ENCODE results near the gene TRHDE. TPM values are rescaled to one million over a fixed set of nuclear protein-coding genes. Genes with fewer than 3 reads are reported as not detected.

Gene TRHDE
- total and polyA plus RNA-seq, 12 donors = 0.10 to 0.97 (median 0.46) TPM

- peak overlapping the region in 8 of 10 donors; percentile 33 to 60 (median 53) for H3K4me3 ChIP-seq
- no peak overlapping the region for H3K27ac ChIP-seq
- intact Hi-C loops (cut with DNase I) = no loop called here
- no peak for TF ChIP-seq CTCF (IDR thresholded peaks at IDR 0.05)
- DNase-seq (no peak), ATAC-seq (peak in 2 of 8 donors; percentile 10 to 13)
- H3K27me3 ChIP-seq = peaks cover 14 to 99% (median 78%) of the 10 kb centered on the region in 7 donors
- peaks cover 0 to 25% (median 13%) of the 10 kb centered on the region in 9 donors for H3K4me1 ChIP-seq
- no peaks in the 10 kb centered on the region for H3K9me3 ChIP-seq
- 0 to 1% methylated on average over 24 of the region's 24 CpGs for WGBS, 2 donors
- no peaks in the 10 kb centered on the region for H3K36me3 ChIP-seq
Measured at GRCh38 chr12:72273499-72273837, 1.3 kb downstream of the TRHDE start.

- DNase-seq = peak in 1 of 2 donors; percentile 12
- peaks cover 0 to 25% (median 13%) of the 10 kb centered on the region in 9 donors for H3K4me1 ChIP-seq
- H3K36me3 ChIP-seq = no peaks in the 10 kb centered on the region
- no peak for TF ChIP-seq CTCF (IDR thresholded peaks at IDR 0.05)
- H3K27ac ChIP-seq = no peak overlapping the region
- H3K27me3 ChIP-seq = peaks cover 14 to 99% (median 80%) of the 10 kb centered on the region in 7 donors
- H3K4me3 ChIP-seq = peak overlapping the region in 8 of 10 donors; percentile 33 to 60 (median 53)
- H3K9me3 ChIP-seq = no peaks in the 10 kb centered on the region
- ATAC-seq = no peak
- WGBS, 2 donors = 7% methylated on average over 17 of the region's 17 CpGs
- intact Hi-C loops (cut with DNase I) = no loop called here
Measured at GRCh38 chr12:72273851-72274351, 1.7 kb downstream of the TRHDE start.

GRCh38 chr12:72274931-72275330 lies 2.8 kb downstream of the TRHDE start:
- H3K27ac ChIP-seq = no peak overlapping the region
- intact Hi-C loops (cut with DNase I) = no loop called here
- no peaks in the 10 kb centered on the region for H3K36me3 ChIP-seq
- H3K9me3 ChIP-seq = no peaks in the 10 kb centered on the region
- peaks cover 14 to 99% (median 75%) of the 10 kb centered on the region in 7 donors for H3K27me3 ChIP-seq
- TF ChIP-seq CTCF (IDR thresholded peaks at IDR 0.05) = no peak
- H3K4me3 ChIP-seq = no peak overlapping the region
- H3K4me1 ChIP-seq = peaks cover 0 to 25% (median 13%) of the 10 kb centered on the region in 9 donors
- no peak for DNase-seq
- WGBS, 2 donors = 70 to 85% methylated on average over 1 of the region's 1 CpG
- peak in 1 of 8 donors; percentile 32 for ATAC-seq

- no peaks in the 10 kb centered on the region for H3K36me3 ChIP-seq
- TF ChIP-seq CTCF (IDR thresholded peaks at IDR 0.05) = no peak
- intact Hi-C loops (cut with DNase I) = no loop called here
- ATAC-seq = no peak
- peaks cover 14 to 98% (median 69%) of the 10 kb centered on the region in 7 donors for H3K27me3 ChIP-seq
- DNase-seq = no peak
- peak overlapping the region in 1 of 10 donors; percentile 13 for H3K4me3 ChIP-seq
- H3K27ac ChIP-seq = no peak overlapping the region
- H3K4me1 ChIP-seq = peaks cover 0 to 25% (median 13%) of the 10 kb centered on the region in 9 donors
- no peaks in the 10 kb centered on the region for H3K9me3 ChIP-seq
- WGBS, 2 donors = 76 to 83% methylated on average over 2 of the region's 2 CpGs
Measured at GRCh38 chr12:72275526-72275925, 3.4 kb downstream of the TRHDE start.

Measured in heart right ventricle (tissue), 16 donors.